GM10248 (cell line): ENCODE measurements around the gene STPG3.

Experiments
- CTCF ChIA-PET: fragments of 300-600 bp; sonication (Branson Sonifier 250); formaldehyde crosslinking; extraction: SDS; loops from one replicate; lab custom pipeline; 2021; ENCODE audit warnings: antibody characterized with exemption; lab: Yijun Ruan, JAX
- POLR2A ChIA-PET: fragments of 350-650 bp; sonication (Branson Sonifier 250); formaldehyde crosslinking; extraction: SDS; loops from one replicate; lab custom pipeline; 2020; ENCODE audit warnings: antibody characterized with exemption; lab: Yijun Ruan, JAX
- DNase-seq: peaks from one replicate; pipeline ENCODE4 v3.0.0; 2012; ENCODE audit errors: extremely low spot score
- CTCF ChIP-seq: IDR thresholded peaks from 2 replicates; pipeline ENCODE4 v1.5.1; 2012; ENCODE audit warnings: mild to moderate bottlenecking, low read depth; ENCODE audit errors: extremely low read depth, missing control alignments, control extremely low read depth

STPG3 gene

GRCh38 chr9:137299938-137300337, 48.9 kb downstream of the STPG3 start:
- no peak for DNase-seq
- CTCF ChIA-PET = interaction anchor here (1.6 kb wide), 1 partner anchor 123 kb away, joined by 6 read pairs; the partner anchor contains the start of genes EXD3 and NOXA1
- POLR2A ChIA-PET = interaction anchor here (0.7 kb wide), 1 partner anchor 429 kb away, joined by 4 read pairs; no protein-coding TSS in a partner anchor
- TF ChIP-seq CTCF = no peak

GRCh38 chr9:137300567-137301080, 49.5 kb downstream of the STPG3 start:
- CTCF ChIA-PET = interaction anchor here (2.2 to 4.1 kb wide), 3 partner anchors 16 to 143 kb away, joined by 9 to 24 read pairs (median 21); no protein-coding TSS in a partner anchor

GRCh38 chr9:137301081-137301947, 50.2 kb downstream of the STPG3 start:
- ChIA-PET CTCF (interaction anchor here (0.8 to 4.1 kb wide), 24 partner anchors 8 to 160 kb away, joined by 3 to 24 read pairs (median 6); partner anchors contain the start of genes EXD3, NOXA1 and TOR4A), POLR2A (interaction anchor here (0.6 to 2.4 kb wide), 10 partner anchors 15 to 146 kb away, joined by 3 to 12 read pairs (median 4); partner anchors contain the start of genes EXD3, NOXA1, TOR4A and TUBB4B)
- peak; percentile 47 for TF ChIP-seq CTCF

More at GRCh38 chr9:137300567-137301080, 49.5 kb downstream of the STPG3 start:
- no peak for DNase-seq
- no peak for TF ChIP-seq CTCF
- POLR2A ChIA-PET = interaction anchor here (0.6 to 0.9 kb wide), 3 partner anchors 122 to 430 kb away, joined by 3 to 5 read pairs (median 4); partner anchors contain the start of genes EXD3 and NOXA1

GRCh38 chr9:137302118-137302448, 51.0 kb downstream of the STPG3 start, which contains the start of gene NRARP:
NRARP (minus strand) TSS chr9:137302271; CDS start chr9:137301928, 343 bp downstream.
- no peak for TF ChIP-seq CTCF
- ChIA-PET POLR2A (interaction anchor here (0.5 to 2.4 kb wide), 17 partner anchors 9 to 303 kb away, joined by 3 to 12 read pairs (median 4); partner anchors contain the start of genes EXD3, NOXA1, NSMF and TOR4A), CTCF (interaction anchor here (0.7 to 4.1 kb wide), 27 partner anchors 9 to 281 kb away, joined by 3 to 24 read pairs (median 5); partner anchors contain the start of genes EXD3, NOXA1 and TOR4A)
- DNase-seq = peak; percentile 93

More at GRCh38 chr9:137301081-137301947, 50.2 kb downstream of the STPG3 start:
- no peak for DNase-seq

GRCh38 chr9:137302449-137303150, 51.5 kb downstream of the STPG3 start:
- TF ChIP-seq CTCF = peak; percentile 46
- ChIA-PET CTCF (interaction anchor here (0.7 to 4.1 kb wide), 27 partner anchors 8 to 281 kb away, joined by 3 to 24 read pairs (median 5); partner anchors contain the start of genes EXD3, NOXA1 and TOR4A), POLR2A (interaction anchor here (0.5 to 2.4 kb wide), 17 partner anchors 9 to 302 kb away, joined by 3 to 12 read pairs (median 4); partner anchors contain the start of genes EXD3, NOXA1, NSMF and TOR4A)
- DNase-seq = no peak
